NCI-H128 (cell line): Measurements from ENCODE around the gene PPIL3.

Source experiments
- DNase-seq: peaks from one replicate; lab custom pipeline; 2025; ENCODE audit not compliant: unreplicated experiment; lab: John Stamatoyannopoulos, UW

Gene PPIL3

DNA sequence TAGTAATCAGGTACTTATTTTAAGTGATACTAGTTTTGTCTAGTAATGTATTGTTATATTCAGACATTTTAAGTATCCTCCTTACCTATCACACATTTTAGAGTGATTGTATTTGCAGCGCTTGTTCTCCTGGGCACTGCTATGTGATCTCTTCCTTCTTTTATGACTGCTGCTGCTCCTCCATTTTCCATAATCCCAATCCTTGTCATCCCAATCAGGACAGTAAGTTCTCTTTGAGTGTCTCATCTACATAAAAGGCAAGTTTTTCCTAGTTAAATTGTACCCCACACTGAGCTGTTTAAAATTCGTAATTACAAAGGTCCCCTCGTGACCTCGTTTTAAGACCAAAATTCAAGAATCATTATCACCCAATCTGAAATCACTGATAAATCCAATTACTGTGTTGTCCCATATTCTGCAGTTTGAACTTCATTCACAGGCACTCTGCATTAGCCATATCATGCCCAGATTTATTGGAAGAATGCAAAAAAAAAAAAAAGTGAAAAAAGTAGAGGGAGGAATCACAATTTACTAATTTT lies 27.2 kb downstream of the PPIL3 start:
- DNase-seq = no peak

DNA sequence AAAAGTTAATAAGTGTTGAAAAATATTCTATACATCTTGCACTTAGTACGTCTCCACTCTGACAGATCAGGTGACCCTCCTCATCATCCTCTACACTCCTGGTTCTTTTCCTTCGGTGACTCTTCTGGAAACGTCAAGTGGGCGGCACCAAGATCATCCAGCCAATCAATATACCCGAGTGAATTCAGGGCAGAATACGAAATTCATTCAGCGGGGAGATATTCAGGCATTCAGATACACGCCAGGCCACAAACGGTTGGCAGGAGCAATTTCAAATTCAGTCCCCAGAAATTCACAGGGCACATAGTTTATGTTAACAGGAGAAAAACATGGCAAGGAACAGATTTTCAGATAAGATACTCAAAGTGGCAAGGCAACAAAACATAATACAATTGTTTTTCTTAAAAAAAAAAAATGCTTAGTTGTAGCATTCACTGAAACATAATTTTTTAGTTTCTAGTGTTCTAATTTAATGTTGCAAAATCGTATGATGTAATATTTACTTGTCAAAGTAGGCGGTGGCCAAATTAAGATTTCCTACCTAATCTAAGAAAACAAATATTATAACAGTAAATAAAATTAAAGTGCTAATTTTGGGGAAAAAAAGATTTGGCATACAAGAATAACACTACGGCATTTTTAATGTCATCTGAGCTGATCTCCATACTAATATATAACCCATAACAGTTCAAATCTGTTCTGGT lies 28.6 kb downstream of the PPIL3 start:
- no peak for DNase-seq

DNA sequence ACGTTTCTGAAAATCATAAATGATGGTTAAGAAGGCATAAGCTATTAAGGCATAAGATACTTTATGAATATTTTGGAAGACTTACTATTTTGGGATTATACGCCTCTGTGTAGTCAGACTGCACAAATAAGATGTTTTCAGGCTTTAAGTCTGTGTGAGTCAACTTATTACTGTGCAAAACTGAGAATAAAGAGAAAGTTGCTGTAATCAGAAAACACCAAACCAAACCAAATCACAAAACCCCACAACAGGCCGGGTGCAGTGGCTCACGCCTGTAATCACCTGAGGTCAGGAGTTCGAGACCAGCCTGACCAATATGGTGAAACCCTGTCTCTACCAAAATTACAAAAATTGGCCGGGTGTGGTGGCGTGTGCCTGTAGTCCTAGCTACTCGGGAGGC lies 32.1 kb downstream of the PPIL3 start:
- DNase-seq = no peak

DNA sequence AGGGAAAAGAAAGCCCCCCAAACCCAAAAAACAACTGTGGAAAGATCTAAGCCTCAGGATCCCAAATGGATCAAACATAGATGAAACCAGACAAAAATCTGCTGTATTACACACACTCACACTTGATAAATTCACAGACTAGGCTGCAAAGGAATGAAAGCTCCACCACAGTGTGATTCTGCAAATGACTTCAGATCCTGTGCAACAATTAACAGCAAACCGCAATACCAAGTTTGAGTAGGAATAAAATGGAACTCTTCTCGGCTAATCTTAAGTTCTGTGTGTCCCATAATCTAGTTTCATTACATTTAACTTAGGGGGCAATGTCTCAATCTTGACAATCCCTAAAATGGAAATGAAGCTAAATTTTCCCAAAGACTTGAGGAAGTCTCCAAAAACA lies 36.3 kb downstream of the PPIL3 start:
- DNase-seq = no peak

DNA sequence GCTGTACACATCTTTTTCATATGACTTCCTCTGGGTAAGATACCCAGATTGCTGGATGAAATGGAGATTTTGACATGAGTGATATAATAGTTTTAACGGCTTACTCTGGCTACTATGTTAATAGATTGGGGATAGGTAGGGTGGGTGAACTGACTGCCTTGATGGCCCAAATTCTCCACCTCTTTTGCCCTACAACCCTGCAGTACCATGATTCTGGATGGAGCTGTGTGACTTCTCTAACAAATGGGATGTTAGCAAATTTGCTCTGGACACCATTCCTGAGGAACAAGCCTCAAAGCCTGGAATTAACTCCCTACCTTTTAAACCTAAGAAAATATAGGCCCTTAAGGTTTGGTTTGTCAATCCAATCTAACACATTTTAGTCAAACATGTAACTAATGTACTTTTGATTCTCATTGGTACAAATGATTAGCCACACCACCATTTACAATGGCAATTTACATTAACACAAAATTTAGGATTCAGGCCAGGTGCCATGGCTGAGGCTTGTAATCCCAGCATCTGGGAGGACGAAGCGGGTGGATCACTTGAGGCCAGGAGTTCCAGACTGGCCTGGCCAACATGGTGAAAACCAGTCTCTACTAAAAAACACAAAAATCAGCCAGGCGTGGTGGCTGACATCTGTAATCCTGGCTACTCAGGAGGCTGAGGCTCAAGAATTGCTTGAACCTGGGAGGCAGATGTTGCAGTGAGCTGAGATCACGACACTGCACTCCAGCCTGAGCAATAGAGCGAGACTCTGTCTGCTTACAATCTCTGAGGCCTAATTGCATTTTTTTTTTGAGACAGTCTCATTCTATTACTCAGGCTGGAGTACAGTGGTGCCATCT lies 37.3 kb downstream of the PPIL3 start:
- DNase-seq = no peak

DNA sequence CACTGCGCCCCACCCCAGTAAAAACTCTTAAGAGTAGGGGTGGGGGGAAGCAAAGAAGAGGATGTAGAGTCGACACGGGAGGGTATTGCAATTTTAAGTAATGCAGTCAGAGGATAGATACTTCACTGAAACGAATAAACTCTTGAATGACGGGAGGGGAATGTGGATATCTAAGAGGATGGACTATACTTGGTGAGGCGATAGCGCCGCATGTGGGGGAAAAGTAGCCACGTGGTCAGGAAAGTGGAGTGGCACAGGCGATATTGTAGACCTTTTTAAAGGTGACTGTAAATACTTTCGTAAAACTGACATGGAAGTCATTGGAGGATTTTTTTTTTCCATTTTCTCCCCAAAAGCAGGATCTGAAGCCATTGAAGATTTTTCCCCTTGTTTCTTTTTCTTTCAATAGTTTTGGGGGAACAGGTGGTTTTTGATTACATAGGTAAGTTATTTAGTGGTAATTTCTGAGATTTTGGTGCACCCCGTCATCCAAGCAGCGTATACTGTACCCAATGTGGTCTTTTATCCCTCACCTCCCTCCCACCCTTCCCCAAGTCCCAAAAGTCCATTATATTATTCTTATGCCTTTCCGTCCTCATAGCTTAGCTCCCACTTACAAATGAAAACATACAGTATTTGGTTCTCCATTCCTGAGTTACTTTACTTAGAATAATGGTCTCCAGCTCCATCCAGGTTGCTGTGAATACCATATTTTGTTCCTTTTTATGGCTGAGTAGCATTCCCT lies 38.2 kb downstream of the PPIL3 start:
- DNase-seq = no peak

DNA sequence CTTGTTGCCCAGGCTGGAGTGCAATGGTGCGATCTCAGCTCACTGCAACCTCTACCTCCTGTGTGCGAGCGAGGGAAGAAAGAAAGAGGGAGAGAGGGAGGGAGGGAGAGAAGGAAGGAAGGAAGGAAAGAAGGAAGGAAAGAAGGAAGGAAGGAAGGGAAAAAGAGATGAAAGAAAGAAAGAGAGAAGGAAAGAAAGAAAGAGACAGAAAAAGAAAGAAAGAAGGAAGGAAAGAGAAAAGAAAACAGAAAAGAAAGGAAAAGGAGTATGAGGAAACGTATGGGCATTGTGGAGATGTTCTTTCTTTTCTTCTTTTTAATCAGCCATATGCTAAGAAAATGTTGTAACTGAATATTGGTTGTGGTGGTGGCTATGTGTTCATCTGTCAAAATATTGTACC lies 40.9 kb downstream of the PPIL3 start:
- DNase-seq = no peak

DNA sequence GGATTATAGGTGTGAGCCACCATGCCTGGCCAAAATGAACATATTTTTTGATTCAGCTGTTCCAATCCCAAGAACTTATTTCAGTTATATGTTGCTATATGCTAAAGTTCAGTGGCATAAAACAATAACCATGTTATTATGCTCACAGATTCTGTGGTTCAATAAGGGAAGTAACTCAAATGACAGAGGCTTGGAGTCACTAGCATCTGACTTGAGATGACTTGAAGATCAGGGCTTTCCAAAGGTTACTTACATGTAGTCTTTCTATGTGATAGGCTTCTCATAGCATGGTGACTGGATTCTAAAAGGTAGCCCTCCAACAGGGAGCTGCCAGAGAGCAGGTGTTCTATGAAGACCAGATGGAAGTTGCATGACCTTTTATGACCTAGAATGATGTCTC lies 41.6 kb downstream of the PPIL3 start:
- no peak for DNase-seq

DNA sequence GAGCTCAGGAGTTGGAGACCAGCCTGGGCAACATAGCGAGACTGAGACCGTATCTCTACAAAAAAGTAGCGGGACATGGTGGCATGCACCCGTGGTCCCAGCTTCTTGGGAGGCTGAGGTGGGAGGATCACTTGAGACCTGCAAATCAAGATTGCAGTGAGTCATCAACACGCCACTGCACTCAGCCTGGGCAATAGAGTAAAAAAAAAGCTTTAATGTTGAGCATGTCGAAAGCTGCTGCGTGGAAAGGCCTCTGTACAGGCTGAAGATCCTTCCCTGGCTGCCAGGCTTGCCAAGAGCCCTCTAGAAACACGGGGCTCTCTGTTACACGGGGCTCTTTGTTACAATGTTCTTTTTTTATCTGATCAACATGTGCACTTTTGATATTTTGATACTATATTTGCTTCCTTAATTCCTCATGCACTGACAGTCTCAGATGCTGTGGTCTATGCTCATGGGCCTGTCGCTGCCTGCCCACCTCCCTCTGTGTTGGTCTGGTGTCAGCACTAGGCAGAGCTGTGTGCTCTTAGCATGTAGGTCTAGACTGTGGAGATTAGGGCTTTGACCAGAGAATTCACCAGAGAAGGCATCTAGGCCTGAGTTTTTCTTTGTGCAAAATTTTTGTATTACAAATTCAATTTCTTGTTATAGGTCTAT lies 43.1 kb downstream of the PPIL3 start:
- no peak for DNase-seq

DNA sequence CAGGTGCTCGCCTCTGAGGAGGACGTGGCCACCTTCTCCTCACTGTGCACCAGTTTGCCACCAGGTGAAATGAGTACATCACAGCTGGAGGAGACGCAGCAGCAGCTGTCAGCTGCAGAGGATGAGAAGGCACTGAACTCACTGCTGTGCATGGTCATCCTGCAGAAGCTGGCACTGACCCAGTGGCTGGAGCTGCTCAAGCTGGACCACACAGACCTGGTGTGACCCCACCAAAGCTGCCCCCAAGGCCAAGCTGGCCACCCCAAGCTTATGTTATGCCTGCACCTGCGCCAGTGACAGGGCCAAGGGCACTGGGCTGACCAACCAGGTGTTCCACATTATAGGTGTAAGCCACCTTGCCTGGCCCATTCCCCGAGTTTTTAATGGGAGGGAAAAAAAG lies 43.7 kb downstream of the PPIL3 start:
- no peak for DNase-seq

DNA sequence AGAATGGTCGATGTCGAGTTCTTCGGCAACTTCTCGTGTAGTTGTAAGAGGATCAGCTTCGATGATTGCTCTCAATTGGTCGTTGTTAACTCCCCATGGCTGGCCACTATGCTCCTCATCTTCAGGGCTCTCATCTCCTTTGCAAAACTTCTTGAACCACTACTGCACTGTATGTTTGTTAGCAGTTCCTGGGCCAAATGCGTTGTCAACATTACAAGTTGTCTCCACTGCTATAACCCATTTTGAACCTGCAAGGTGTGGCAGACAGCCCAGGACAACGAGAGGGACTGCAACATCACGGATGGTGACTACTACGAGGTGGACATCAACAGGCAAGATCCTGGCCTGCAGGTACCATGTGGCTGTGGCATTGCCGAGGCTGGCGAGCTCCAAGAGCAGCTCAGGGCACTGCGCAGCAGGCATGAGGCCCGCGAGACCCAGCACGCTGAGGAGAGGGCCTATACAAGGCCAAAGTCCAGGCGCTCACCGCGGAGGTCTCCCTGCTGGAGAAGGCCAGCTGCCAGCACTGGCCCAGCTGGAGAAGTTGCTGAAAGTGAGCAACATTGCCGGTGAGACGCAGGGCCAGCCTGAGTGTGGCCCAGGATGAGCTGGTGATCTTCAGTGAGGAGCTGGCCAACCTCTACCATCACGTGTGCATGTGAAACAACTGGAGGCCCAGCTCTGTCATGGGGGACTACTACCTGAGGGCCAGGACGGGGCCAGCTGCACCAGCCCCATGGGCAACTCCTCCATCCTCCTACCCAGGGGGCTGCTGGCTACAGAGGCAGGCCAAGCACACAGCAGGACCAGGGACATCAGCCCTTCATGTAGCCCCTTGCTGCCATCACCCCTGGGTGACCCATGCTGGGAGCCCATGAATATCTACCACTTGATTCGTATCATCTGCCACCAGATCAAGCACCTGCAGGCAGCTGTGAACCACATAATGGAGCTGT lies 44.6 kb downstream of the PPIL3 start:
- DNase-seq = no peak

DNA sequence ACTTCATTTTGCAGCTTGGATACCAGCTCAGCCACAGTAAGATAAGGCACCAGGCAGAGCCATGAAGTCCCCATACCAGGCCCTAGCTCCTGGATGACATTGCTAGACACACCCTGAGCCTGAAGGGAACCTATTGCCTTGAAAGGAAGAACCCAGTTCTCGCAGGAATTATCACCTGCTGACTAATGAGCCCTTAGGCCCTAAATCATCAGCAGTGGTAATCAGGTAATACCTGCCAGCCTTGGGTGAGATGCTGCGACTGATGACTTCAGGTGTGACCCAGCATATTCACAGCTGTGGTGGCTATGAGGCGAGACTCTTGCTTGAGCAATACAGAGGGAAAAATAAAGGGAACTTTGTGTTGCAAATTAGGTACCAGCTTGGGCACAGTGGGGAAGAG lies 49.4 kb downstream of the PPIL3 start:
- DNase-seq = no peak

DNA sequence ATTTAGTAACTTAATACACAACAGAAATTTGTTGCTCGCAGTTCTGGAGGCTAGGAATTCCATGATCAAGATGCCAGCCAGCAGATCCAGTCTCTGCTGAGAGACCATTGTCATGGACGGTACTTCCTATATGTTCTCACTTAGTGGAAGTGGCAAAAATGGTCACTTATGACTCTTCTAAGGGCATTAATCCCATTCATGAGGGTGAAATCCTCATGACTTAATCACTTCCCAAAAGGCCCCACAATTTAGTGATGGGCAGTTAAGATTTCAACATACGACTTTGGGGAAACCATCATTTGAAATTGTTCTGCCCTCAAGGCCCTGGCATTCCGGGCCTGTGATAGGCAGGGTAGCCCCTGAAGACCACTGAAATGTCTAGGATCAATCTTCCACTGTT lies 54.2 kb downstream of the PPIL3 start:
- DNase-seq = no peak

DNA sequence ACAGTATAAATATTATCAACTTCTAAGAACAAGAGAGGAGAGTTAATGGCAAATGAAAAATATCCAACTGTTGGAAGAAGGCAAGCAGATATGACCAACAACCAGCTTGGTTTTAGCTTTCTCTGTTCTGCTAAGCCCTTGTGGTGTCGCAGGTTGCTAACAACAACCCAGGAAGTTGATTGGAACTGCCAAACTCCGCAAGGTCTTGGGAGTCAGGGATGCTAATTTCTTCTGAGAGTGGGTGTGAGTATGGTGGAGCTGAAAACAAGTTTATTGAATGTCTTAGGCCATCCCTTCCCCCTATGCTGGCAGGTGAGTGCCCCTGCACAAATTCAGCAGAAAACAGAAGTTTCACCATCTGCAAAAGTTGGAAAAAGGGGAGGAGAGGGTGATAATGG lies 59.6 kb downstream of the PPIL3 start:
- no peak for DNase-seq

DNA sequence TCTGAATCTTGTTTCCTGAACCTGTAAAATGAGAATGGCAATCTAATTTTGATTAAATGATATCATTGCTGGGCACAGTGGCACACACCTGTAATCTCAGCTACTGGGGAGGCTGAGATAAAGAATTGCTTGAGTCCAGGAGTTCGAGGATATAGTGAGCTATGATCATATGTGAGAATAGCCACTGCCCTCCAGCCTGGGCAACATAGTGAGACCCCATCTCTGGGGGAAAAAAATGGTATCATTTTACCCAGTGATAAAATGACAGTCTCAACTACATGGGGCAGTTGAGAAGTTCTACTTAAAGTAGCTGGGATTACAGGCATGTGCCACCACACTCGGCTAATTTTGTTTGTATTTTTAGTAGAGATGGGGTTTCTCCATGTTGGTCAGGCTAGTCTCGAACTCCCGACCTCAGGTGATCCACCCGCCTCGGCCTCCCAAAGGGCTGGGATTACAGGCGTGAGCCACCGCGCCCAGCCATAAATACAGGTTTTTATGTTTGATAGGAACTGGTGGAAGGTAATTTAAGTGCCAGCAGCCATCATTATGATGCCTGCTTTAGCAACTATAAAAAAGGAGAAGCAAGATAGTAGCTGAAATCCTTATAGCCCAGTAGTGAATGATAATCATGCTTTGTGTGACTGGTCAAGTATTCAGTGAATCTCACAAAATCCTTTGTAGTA lies 60.2 kb downstream of the PPIL3 start:
- no peak for DNase-seq

DNA sequence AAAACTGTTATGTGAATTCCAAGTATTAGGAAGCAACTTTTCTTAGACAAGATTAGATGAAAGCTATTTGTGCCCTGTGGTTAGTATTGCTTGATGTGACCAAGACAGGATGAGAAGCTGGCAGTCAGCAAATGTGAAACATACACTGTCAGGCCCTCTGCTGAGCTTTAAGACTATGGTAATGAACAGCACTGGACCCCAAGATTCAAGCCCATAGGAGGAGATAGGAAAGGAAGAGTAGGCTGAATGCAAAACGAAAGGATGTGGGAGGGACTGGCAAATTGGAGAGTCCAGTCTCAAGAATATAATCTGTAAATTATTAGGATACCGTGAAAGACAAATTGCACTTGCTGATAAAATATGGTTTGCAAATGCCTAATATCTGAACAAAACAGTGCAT lies 60.8 kb downstream of the PPIL3 start:
- no peak for DNase-seq

DNA sequence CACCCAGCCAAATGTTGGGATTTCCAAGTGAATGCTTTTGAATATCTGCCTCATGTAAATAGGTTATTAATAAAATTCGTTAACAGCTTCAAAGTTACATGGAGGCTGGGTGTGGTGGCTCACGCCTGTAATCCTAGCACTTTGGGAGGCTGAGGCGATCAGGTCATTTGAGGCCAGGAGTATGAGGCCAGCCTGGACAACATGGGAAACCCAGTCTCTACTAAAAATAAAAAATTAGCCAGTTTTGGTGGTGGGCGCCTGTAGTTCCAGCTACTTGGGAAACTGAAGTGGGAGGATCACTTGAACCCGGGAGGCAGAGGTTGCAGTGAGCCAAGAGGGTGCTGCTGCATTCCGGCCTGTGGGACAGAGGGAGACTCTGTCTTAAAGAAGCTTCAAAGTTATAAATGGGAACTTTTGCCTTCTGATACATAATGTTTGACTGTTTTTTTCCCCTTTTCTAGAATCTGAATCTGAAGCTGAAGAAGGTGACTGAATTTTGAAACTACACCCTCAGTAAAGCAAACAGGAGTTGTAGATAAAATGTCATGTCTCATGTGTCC lies 67.1 kb downstream of the PPIL3 start:
- no peak for DNase-seq
